Measurements from ENCODE around the gene CCDC197.

The CCDC197 gene

DNA sequence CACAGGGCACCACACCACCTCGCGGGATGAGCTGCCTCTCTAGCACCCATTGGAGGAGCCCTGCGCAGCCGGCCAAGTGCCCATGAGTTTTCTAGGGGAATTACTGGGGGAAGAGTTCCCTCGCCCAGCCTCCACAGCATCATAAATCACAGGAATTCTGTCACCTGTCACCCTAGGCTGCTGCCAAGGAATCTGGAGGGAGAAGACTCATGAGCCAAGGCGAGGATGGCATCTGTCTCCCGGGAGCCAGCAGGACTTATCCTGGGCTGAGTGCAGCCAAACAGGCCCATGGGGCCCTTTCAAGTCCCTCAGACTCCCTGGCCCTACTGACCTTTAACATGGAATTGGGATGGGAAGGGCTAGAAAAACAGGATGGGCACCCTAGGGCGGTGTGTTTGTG, 21.2 kb downstream of the CCDC197 start:
- no peak for TF ChIP-seq CTCF (conservative IDR thresholded peaks at IDR 0.05; ENCODE audit: control insufficient read depth, insufficient read depth, low read depth, low read length)
- DNase-seq (ENCODE audit: low read depth): no peak
- H3K4me3 ChIP-seq (ENCODE audit: control insufficient read depth, low read depth, low read length): no peak overlapping the region

GRCh38 chr14:94019329-94019728, 22.2 kb downstream of the CCDC197 start:
- no peak for DNase-seq (ENCODE audit: low read depth)
- no peak for TF ChIP-seq CTCF (conservative IDR thresholded peaks at IDR 0.05; ENCODE audit: control insufficient read depth, insufficient read depth, low read depth, low read length)
- H3K4me3 ChIP-seq (ENCODE audit: control insufficient read depth, low read depth, low read length): no peak overlapping the region

GRCh38 chr14:94020267-94020666, 23.2 kb downstream of the CCDC197 start:
- TF ChIP-seq CTCF (conservative IDR thresholded peaks at IDR 0.05; ENCODE audit: control insufficient read depth, insufficient read depth, low read depth, low read length): no peak

GRCh38 chr14:94021001-94021400, 23.9 kb downstream of the CCDC197 start:
- DNase-seq (ENCODE audit: low read depth): peak; percentile 46
- no peak for TF ChIP-seq CTCF (conservative IDR thresholded peaks at IDR 0.05; ENCODE audit: control insufficient read depth, insufficient read depth, low read depth, low read length)
- H3K4me3 ChIP-seq (ENCODE audit: control insufficient read depth, low read depth, low read length): no peak overlapping the region

More at GRCh38 chr14:94020267-94020666, 23.2 kb downstream of the CCDC197 start:
- DNase-seq (ENCODE audit: low read depth): no peak
- H3K4me3 ChIP-seq (ENCODE audit: control insufficient read depth, low read depth, low read length): no peak overlapping the region

DNA sequence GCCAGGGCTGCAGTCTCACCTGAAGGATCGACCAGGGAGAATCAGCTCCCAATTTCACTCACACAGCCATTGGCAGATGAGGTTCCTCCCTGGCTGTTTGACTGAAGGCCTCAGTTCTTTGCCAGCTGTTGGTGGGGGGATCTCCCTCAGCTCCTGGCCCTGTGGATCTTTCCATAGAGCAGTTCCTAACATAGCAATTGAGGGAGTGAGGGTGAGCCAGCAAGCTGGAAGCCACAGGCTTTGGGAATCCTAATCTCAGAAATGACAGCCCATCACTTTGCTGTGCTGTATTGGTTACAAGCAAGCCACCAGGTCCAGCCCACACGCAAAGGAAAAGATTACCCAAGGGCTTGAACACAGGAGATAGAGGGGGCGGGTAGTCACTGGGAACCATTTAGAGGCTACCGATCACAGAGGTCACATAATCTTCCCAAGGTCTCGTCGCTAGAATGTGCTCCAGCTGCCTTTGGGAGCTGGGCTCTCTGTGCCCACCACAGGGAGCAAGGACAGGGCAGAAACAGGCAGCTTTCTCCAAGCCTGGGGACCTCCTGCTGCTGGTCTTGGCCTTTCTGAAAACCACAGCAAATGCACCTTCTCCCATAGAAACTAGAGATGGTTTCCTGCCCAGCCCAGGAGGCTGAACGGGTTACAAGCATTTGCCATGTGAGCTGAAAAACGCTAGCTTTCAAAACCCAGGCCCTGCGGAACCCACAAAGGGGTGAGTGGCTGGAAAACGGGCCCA, 24.5 kb downstream of the CCDC197 start:
- no peak for TF ChIP-seq CTCF (conservative IDR thresholded peaks at IDR 0.05; ENCODE audit: control insufficient read depth, insufficient read depth, low read depth, low read length)
- no peak overlapping the region for H3K4me3 ChIP-seq (ENCODE audit: control insufficient read depth, low read depth, low read length)
- no peak for DNase-seq (ENCODE audit: low read depth)

GRCh38 chr14:94022532-94023411, 25.7 kb downstream of the CCDC197 start:
- DNase-seq (ENCODE audit: low read depth): no peak
- H3K4me3 ChIP-seq (ENCODE audit: control insufficient read depth, low read depth, low read length): no peak overlapping the region
- no peak for TF ChIP-seq CTCF (conservative IDR thresholded peaks at IDR 0.05; ENCODE audit: control insufficient read depth, insufficient read depth, low read depth, low read length)

Data from fibroblast of mammary gland (primary cell).